Vagina (tissue), 2 donors: ENCODE results near the gene PRKCB. TPM values are rescaled to one million over a fixed set of nuclear protein-coding genes. Genes with fewer than 3 reads are reported as not detected.

Experiments
- DNase-seq, 2 donors: peaks; one replicate each; pipeline ENCODE4 v3.0.0-alpha.2; 2017; ENCODE audit errors: extremely low spot score in 2 of 2
- H3K27ac ChIP-seq: fragments of 200-600 bp; sonication (generic); one replicate; pipeline ENCODE4 v1.5.1; 2019
- H3K27me3 ChIP-seq: fragments of 200-600 bp; sonication (generic); one replicate; pipeline ENCODE4 v1.5.1; 2019
- H3K36me3 ChIP-seq, 2 donors: fragments of 200-600 bp; sonication (generic); one replicate each; pipeline ENCODE4 v1.5.1; 2017 to 2019
- H3K4me1 ChIP-seq: fragments of 200-600 bp; sonication (generic); one replicate; pipeline ENCODE4 v1.5.1; 2019
- H3K4me3 ChIP-seq, 2 donors: fragments of 200-600 bp; sonication (generic); 1 replicate in 1 of 2; 2 replicates in 1 of 2; pipeline ENCODE4 v1.5.1; 2016 to 2019
- H3K9me3 ChIP-seq: fragments of 200-600 bp; sonication (generic); one replicate; pipeline ENCODE4 v1.5.1; 2019
- CTCF ChIP-seq, 3 experiments: fragments of 450-650 bp in 2 of 3; fragments of 200-600 bp in 1 of 3; sonication (generic) in 1 of 3; IDR thresholded peaks; one replicate each; pipeline ENCODE4 v1.5.1; 2017 to 2019; ENCODE audit warnings: antibody characterized with exemption in 3 of 3, mild to moderate bottlenecking in 2 of 3, moderate library complexity in 2 of 3
- POLR2A ChIP-seq, 2 donors: fragments of 450-650 bp; IDR thresholded peaks; one replicate each; pipeline ENCODE4 v1.6.1; 2017; ENCODE audit warnings: antibody characterized with exemption in 2 of 2, mild to moderate bottlenecking in 2 of 2, moderate library complexity in 2 of 2
- POLR2AphosphoS5 ChIP-seq, 2 donors: sonication (generic); formaldehyde crosslinking; IDR thresholded peaks; one replicate each; pipeline ENCODE4 v1.9.0; 2017; ENCODE audit warnings: antibody characterized with exemption in 2 of 2, mild to moderate bottlenecking in 2 of 2, low read depth in 1 of 2; ENCODE audit not compliant: insufficient read depth in 1 of 2
- intact Hi-C: fragments of 100-400 bp; cut with DNase I; formaldehyde crosslinking; loops from one replicate; pipeline ENCODE4 v1.15.1; 2023
- total RNA-seq: library from RNA; depleted of rRNA; stranded (reverse); fragments of >200 nt; gene quantifications from one replicate; pipeline ENCODE4 v1.2.3, GENCODE V29; 2016

The PRKCB gene
- total RNA-seq, 1 donor from 2014 or later: 9.1 TPM

- no peak for DNase-seq
- H3K9me3 ChIP-seq: no peaks in the 10 kb centered on the region
- H3K27ac ChIP-seq: no peak overlapping the region
- intact Hi-C loops: no loop called here
- no peak overlapping the region for H3K4me3 ChIP-seq
- peaks cover 14% of the 10 kb centered on the region for H3K4me1 ChIP-seq
- TF ChIP-seq POLR2AphosphoS5 (IDR thresholded peaks at IDR 0.05; ENCODE audit: insufficient read depth in 1 of 2, low read depth in 1 of 2): no peak
- no peak for TF ChIP-seq POLR2A (IDR thresholded peaks at IDR 0.05)
- TF ChIP-seq CTCF (IDR thresholded peaks at IDR 0.05): no peak
- no peaks in the 10 kb centered on the region for H3K27me3 ChIP-seq
- H3K36me3 ChIP-seq: no peaks in the 10 kb centered on the region
These were observed 65.6 kb downstream of the PRKCB start for GRCh38 chr16:23901178-23902033.

DNA sequence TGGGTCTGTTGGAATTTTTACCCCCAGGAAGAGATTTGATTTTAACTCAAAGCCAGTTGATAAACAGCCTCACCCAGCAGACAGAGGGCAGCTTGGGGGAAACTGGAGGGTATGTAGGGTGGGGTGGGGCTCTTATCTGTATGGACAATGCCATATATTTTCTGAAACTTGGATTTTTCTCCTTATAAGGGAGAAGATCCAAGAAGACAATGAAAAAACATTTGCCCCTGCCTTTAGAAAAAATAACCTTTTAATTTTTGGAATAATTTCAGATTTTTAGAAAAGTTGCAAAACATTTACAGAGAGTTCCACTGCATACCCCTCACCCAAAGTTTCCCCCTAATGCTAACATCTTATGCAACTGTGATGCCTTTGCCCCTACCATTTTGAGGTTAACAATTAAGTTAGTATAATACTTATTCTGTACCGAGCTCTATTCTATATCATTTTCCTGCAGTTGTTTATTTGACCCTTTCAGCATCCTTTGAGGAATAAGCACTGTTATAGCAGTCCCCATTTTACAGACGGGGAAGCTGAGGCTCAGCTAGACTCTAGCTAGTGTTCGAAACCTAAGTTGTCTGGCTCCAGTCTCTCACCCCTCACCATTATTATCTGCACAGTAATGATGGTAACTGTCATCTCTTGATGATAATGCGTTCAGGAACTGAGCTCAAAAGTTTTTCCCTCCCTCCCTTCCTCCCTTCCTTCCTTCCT lies 66.4 kb downstream of the PRKCB start:
- intact Hi-C loops: no loop called here
- H3K4me1 ChIP-seq: peaks cover 14% of the 10 kb centered on the region
- H3K4me3 ChIP-seq: no peak overlapping the region
- H3K27ac ChIP-seq: no peak overlapping the region
- no peak for DNase-seq
- H3K27me3 ChIP-seq: no peaks in the 10 kb centered on the region
- H3K36me3 ChIP-seq: no peaks in the 10 kb centered on the region
- H3K9me3 ChIP-seq: no peaks in the 10 kb centered on the region
- TF ChIP-seq POLR2A (IDR thresholded peaks at IDR 0.05) (no peak), CTCF (IDR thresholded peaks at IDR 0.05) (no peak), POLR2AphosphoS5 (IDR thresholded peaks at IDR 0.05; ENCODE audit: insufficient read depth in 1 of 2, low read depth in 1 of 2) (no peak)

DNA sequence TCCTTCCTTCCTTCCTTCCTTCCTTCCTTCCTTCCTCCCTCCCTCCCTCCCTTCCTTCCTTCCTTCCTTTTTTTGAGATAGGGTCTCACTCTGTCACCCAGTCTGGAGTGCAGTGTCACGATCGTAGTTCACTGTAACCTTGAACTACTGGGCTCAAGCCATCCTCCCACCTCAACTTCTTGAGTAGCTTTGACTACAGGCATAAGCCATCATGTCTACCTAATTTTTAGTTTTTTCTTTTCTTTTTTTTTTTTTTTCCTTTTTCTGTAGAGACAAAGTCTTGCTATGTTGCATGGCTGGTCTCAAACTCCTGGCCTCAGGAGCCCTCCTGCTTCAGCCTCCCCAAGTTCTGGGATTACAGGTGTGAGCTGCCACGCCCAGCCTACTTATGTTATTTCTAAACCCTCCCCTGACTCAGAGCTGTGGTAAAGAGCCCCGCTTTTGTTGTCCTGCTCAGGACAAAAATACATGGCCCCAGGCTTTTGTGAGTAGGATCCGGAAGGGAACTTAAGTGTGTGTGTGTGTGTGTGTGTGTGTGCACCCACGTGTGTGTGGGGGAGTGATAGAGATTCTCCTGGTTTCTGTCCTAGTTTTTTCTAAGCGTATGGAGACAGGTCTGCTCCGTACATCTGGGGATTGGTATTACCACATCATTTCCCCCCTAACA lies 67.1 kb downstream of the PRKCB start:
- H3K4me1 ChIP-seq: peaks cover 14% of the 10 kb centered on the region
- H3K27ac ChIP-seq: no peak overlapping the region
- H3K27me3 ChIP-seq: no peaks in the 10 kb centered on the region
- H3K4me3 ChIP-seq: no peak overlapping the region
- no peaks in the 10 kb centered on the region for H3K36me3 ChIP-seq
- intact Hi-C loops: no loop called here
- H3K9me3 ChIP-seq: no peaks in the 10 kb centered on the region
- DNase-seq: no peak
- TF ChIP-seq POLR2AphosphoS5 (IDR thresholded peaks at IDR 0.05; ENCODE audit: insufficient read depth in 1 of 2, low read depth in 1 of 2) (no peak), CTCF (IDR thresholded peaks at IDR 0.05) (no peak), POLR2A (IDR thresholded peaks at IDR 0.05) (no peak)

- H3K36me3 ChIP-seq: no peaks in the 10 kb centered on the region
- H3K4me1 ChIP-seq: peaks cover 14% of the 10 kb centered on the region
- DNase-seq: no peak
- H3K4me3 ChIP-seq: no peak overlapping the region
- TF ChIP-seq POLR2AphosphoS5 (IDR thresholded peaks at IDR 0.05; ENCODE audit: insufficient read depth in 1 of 2, low read depth in 1 of 2) (peak; percentile 28 to 63), CTCF (IDR thresholded peaks at IDR 0.05) (no peak), POLR2A (IDR thresholded peaks at IDR 0.05) (no peak)
- H3K9me3 ChIP-seq: no peaks in the 10 kb centered on the region
- no peaks in the 10 kb centered on the region for H3K27me3 ChIP-seq
- intact Hi-C loops: no loop called here
- peak overlapping the region; percentile 61 for H3K27ac ChIP-seq
These were observed 69.2 kb downstream of the PRKCB start for GRCh38 chr16:23905027-23905426.
